COLO668 (cell line): ENCODE results near the gene IDH3B.

Experiments
- DNase-seq: peaks from one replicate; lab custom pipeline; 2025; ENCODE audit not compliant: unreplicated experiment; lab: John Stamatoyannopoulos, UW

The IDH3B gene

GRCh38 chr20:2624190-2624589 lies 39.8 kb downstream of the IDH3B start:
- no peak for DNase-seq

DNA sequence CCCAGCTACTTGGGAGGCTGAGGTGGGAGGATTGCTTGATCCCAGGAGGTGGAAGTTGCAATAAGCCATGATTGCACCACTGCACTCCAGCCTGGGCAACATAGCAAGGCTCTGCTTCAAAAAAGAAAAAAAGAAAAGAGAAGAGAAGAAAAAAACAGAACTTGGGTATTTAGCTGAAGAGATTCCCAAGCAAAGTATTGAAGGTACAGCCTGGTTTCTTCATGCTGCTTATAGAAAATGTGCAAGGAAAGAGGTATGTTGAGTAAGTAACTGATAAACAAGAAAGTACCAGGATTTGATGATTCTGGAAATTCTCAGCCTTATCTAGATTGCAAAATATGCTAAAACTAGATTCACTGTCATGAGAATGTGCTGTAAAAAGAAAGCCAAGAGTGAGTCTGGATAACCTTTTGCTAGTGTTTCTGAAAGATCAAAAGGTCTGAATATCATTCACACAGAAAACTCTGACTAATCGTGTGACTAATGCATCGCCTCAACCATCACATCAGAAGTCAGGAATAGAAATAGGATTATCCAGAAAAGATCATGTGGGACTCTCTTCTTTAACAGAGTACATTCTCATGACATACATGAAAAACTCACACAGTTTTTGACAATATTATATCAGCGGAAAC lies 43.9 kb downstream of the IDH3B start:
- no peak for DNase-seq

- no peak for DNase-seq
Observed at GRCh38 chr20:2619337-2619736, 44.7 kb downstream of the IDH3B start.

- no peak for DNase-seq
Observed at GRCh38 chr20:2618815-2619214, 45.2 kb downstream of the IDH3B start.

GRCh38 chr20:2617099-2617714 lies 46.8 kb downstream of the IDH3B start:
- DNase-seq, result no peak

GRCh38 chr20:2616634-2617033 lies 47.4 kb downstream of the IDH3B start:
- no peak for DNase-seq

- no peak for DNase-seq
Observed at GRCh38 chr20:2612073-2612472, 51.9 kb downstream of the IDH3B start.

DNA sequence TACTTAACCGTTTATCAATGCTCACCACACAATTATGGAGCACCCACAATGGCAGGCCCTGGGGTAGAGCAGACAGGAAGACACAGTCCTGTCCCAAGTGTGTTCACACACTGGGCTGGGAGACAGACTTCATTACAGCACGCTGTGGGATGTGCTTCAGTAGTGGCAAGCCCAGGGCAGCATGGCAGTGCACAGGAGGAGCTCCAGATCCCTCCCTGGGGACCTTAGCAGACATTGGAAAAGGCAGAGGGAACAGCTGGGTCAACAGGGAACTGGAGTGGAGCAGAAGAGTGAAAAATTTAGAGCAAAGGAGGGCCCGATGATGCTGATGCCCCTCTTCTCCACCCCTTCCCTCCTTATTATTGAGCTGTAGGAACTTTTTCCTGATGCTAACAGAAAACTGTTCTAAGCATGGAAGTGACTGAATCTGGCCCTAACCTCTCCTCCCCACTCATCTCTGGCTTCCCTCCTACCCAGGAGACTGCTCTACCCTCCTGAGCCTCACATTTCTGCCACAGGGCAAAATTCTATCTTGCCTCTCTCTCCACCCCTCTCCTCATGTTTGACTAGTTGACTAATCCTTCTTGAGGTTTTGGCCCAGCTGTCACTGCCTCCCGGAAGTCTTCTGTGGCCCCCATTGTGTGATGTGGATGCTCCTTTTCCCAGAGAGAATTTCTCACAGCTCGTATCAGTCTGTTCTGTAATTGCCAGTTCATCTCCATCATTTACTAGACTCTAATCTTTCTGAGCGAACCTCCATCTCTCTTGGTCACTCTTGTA lies 52.9 kb downstream of the IDH3B start:
- no peak for DNase-seq

DNA sequence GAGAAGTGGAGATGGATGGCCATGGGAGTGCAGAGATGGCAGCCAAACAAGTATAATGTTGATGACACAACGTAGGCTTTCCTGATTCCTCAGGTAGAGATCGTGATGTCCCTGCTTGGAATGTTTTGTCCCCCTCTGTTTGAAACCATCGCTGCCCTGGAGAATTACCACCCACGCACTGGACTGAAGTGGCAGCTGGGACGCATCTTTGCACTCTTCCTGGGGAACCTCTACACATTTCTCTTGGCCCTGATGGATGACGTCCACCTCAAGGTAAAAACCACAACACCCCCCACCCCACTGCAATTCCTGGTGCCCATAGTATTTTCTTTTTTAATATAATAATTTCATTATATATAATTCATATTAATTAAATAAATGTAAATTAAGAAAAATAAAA lies 53.7 kb downstream of the IDH3B start:
- DNase-seq, result no peak
